HG02938 (cell line): Measurements from ENCODE around the gene DHX57.
"Not testable (repeated sequence)": the region's sequence is repeated elsewhere in the genome, so short reads cannot be mapped to it uniquely, and the experiment has no call there.

Experiments used
- ATAC-seq: cut with Tn5 transposase; IDR thresholded peaks from one replicate; pipeline ENCODE4 v1.9.1; 2021; ENCODE audit warnings: mild to moderate bottlenecking, moderate library complexity; ENCODE audit not compliant: unreplicated experiment

DHX57 gene

GRCh38 chr2:38806015-38806732 lies 69.6 kb downstream of the DHX57 start:
- no peak for ATAC-seq

- ATAC-seq, result no peak
Observed at GRCh38 chr2:38797953-38798352, 77.8 kb downstream of the DHX57 start.

- no peak for ATAC-seq
Observed at GRCh38 chr2:38797250-38797676, 78.5 kb downstream of the DHX57 start.

- not testable (repeated sequence) for ATAC-seq
Observed at GRCh38 chr2:38795016-38795415, 80.7 kb downstream of the DHX57 start.

- ATAC-seq, result no peak
Observed at GRCh38 chr2:38794235-38794946, 81.3 kb downstream of the DHX57 start.

GRCh38 chr2:38793511-38793910 lies 82.2 kb downstream of the DHX57 start:
- ATAC-seq, result no peak

- no peak for ATAC-seq
Observed at GRCh38 chr2:38792751-38793150, 83.0 kb downstream of the DHX57 start.

- ATAC-seq, result not testable (repeated sequence)
Observed at GRCh38 chr2:38792321-38792720, 83.4 kb downstream of the DHX57 start.

GRCh38 chr2:38791744-38792143 lies 84.0 kb downstream of the DHX57 start:
- ATAC-seq, result no peak

GRCh38 chr2:38789691-38790090 lies 86.0 kb downstream of the DHX57 start:
- no peak for ATAC-seq

- ATAC-seq, result no peak
Observed at GRCh38 chr2:38788306-38788705, 87.4 kb downstream of the DHX57 start.

GRCh38 chr2:38783586-38783985 lies 92.1 kb downstream of the DHX57 start:
- no peak for ATAC-seq

GRCh38 chr2:38778687-38779082 lies 97.0 kb downstream of the DHX57 start:
- no peak for ATAC-seq

- no peak for ATAC-seq
Observed at GRCh38 chr2:38776531-38776930, 99.2 kb downstream of the DHX57 start.

- ATAC-seq, result no peak
Observed at GRCh38 chr2:38775921-38776225, 99.9 kb downstream of the DHX57 start.

GRCh38 chr2:38775097-38775920 lies 100.4 kb downstream of the DHX57 start:
- no peak for ATAC-seq

GRCh38 chr2:38771632-38772031 lies 104.1 kb downstream of the DHX57 start:
- no peak for ATAC-seq

GRCh38 chr2:38765551-38765950 lies 110.2 kb downstream of the DHX57 start:
- no peak for ATAC-seq

- no peak for ATAC-seq
Observed at GRCh38 chr2:38765149-38765548, 110.6 kb downstream of the DHX57 start.

GRCh38 chr2:38763728-38764127 lies 112.0 kb downstream of the DHX57 start:
- ATAC-seq, result no peak

- no peak for ATAC-seq
Observed at GRCh38 chr2:38763228-38763627, 112.5 kb downstream of the DHX57 start.

GRCh38 chr2:38755891-38756290 lies 119.8 kb downstream of the DHX57 start:
- not testable (repeated sequence) for ATAC-seq
